ENCODE results near the gene RAB4A. TPM values are rescaled to one million over a fixed set of nuclear protein-coding genes. Genes with fewer than 3 reads are reported as not detected.

Gene RAB4A
- total and polyA plus RNA-seq, 2 of the 13 experiments (the other 11 are each of a cell fraction or from before 2014, with no cell fraction given), result 56.0 to 80.1 TPM

GRCh38 chr1:229230140-229230892, 40.6 kb upstream of the RAB4A start:
- no TSS peak for BruUV-seq (replicated peaks)
- H3K9me3 ChIP-seq (ENCODE audit: low read length), result no peaks in the 10 kb centered on the region
- H4K20me1 ChIP-seq (ENCODE audit: insufficient read depth, low read length), result no peaks in the 10 kb centered on the region
- CTCF ChIA-PET (ENCODE audit: low intra/inter-chr PET ratio, low total read pairs), result no interaction called here
- no peak overlapping the region for H3K27ac ChIP-seq (ENCODE audit: extremely low read length, insufficient read depth, low read length)
- intact Hi-C loops (cut with micrococcal nuclease; ENCODE audit: unreplicated experiment) (loop anchor here (2.0 kb wide), 1 partner anchor 538 kb away; no protein-coding TSS in a partner anchor), in situ Hi-C loops (cut with HindIII; ENCODE audit: extremely low pct_ligation_motif_present, low pct_unique_long_range_greater_than_20kb) (loop anchor here (10.0 kb wide), 1 partner anchor 536 kb away; no protein-coding TSS in a partner anchor)
- peaks cover 64% of the 10 kb centered on the region for H3K4me1 ChIP-seq (ENCODE audit: insufficient read depth, low read length)
- H3K79me2 ChIP-seq (ENCODE audit: insufficient read depth, low read length), result no peaks in the 10 kb centered on the region
- H3K36me3 ChIP-seq (replicated peaks in 1 of 2; ENCODE audit: control insufficient read depth in 1 of 2, insufficient read depth in 2 of 2, low read length in 2 of 2), result no peaks in the 10 kb centered on the region
- peak overlapping the region in 1 of 3 experiments; percentile 36; a peak in 1 of 6 replicates for H3K4me3 ChIP-seq (replicated peaks in 1 of 3; ENCODE audit: insufficient read depth in 1 of 3, low read depth in 2 of 3, low read length in 3 of 3)
- DNase-seq (ENCODE audit: low spot score) (peak; percentile 24), FAIRE-seq (no peak), ATAC-seq (no peak; the same call in 2 of the 3 replicates)
- WGBS (ENCODE audit: low lambda C conversion rate), result 46% methylated on average over 10 of the region's 14 CpGs
- POLR2A ChIA-PET, result interaction anchor here (1.3 to 2.5 kb wide), 5 partner anchors 9 to 566 kb away, joined by 4 to 9 read pairs (median 6); no protein-coding TSS in a partner anchor
- peak overlapping the region; percentile 50; the same call in 1 of the 2 replicates for H3K9ac ChIP-seq (ENCODE audit: insufficient read depth, low read depth, low read length)
- peak overlapping the region; percentile 77 for H3K4me2 ChIP-seq (ENCODE audit: low read depth, low read length)
- no peak overlapping the region for H2AFZ ChIP-seq (ENCODE audit: low read length)
- 0 out of 5 replicates have a peak, but pooled peaks cover 1 to 6% of the 10 kb centered on the region in 2 experiments for H3K27me3 ChIP-seq (ENCODE audit: control insufficient read depth in 1 of 2, insufficient read depth in 2 of 2, low read length in 2 of 2)
- TF ChIP-seq, protein P1, sequence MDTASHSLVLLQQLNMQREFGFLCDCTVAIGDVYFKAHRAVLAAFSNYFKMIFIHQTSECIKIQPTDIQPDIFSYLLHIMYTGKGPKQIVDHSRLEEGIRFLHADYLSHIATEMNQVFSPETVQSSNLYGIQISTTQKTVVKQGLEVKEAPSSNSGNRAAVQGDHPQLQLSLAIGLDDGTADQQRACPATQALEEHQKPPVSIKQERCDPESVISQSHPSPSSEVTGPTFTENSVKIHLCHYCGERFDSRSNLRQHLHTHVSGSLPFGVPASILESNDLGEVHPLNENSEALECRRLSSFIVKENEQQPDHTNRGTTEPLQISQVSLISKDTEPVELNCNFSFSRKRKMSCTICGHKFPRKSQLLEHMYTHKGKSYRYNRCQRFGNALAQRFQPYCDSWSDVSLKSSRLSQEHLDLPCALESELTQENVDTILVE (CRISPR knock-in tag; IDR thresholded peaks at IDR 0.05), result no peak
- TF ChIP-seq RARG (CRISPR knock-in tag; IDR thresholded peaks at IDR 0.05; ENCODE audit: low read depth), result no peak
- no peak for TF ChIP-seq TAF15 (IDR thresholded peaks at IDR 0.05; ENCODE audit: low read depth, low read length, poor library complexity, severe bottlenecking)
- TF ChIP-seq FOXP1 (IDR thresholded peaks at IDR 0.05), result no peak
- TF ChIP-seq FOXP1 (CRISPR knock-in tag; IDR thresholded peaks at IDR 0.05), result peak; percentile 22; the same call in 1 of the 2 replicates
- TF ChIP-seq TBL1XR1 (IDR thresholded peaks at IDR 0.05; ENCODE audit: borderline replicate concordance, low read length, partially characterized antibody), result no peak
- TF ChIP-seq SOX5 (CRISPR knock-in tag; IDR thresholded peaks at IDR 0.05; ENCODE audit: borderline replicate concordance), result peak; percentile 38; the same call in 1 of the 2 replicates
- TF ChIP-seq SAP130 (CRISPR knock-in tag; IDR thresholded peaks at IDR 0.05; ENCODE audit: low read depth), result 0 out of 2 replicates have a peak, but pooled peaks have one; percentile 22

Data from HepG2 (cell line).